ENCODE measurements around the gene CALR.

- TF ChIP-seq BHLHE40 (IDR thresholded peaks at IDR 0.05; ENCODE audit: borderline replicate concordance) (no peak), TARDBP (IDR thresholded peaks at IDR 0.05) (no peak), FOXK2 (IDR thresholded peaks at IDR 0.05) (no peak), ELF4 (IDR thresholded peaks at IDR 0.05) (no peak), FOXM1 (IDR thresholded peaks at IDR 0.05; ENCODE audit: borderline replicate concordance) (no peak), FOXA1 (IDR thresholded peaks at IDR 0.05) (no peak), SP1 (IDR thresholded peaks at IDR 0.05) (no peak), NFRKB (IDR thresholded peaks at IDR 0.05) (no peak), L3MBTL2 (conservative IDR thresholded peaks at IDR 0.05) (no peak)
These were observed 15.4 kb upstream of the CALR start for GRCh38 chr19:12922959-12923358.
